Loucy (cell line): ENCODE results near the gene PLAC8L1.

Experiments used
- H2AFZ ChIP-seq: fragments of 200-600 bp; sonication (generic); 2 replicates; pipeline ENCODE4 v1.6.0; 2016; ENCODE audit warnings: antibody characterized with exemption, mild to moderate bottlenecking, low read length, moderate library complexity
- H3F3A ChIP-seq: fragments of 200-600 bp; 2 replicates; pipeline ENCODE4 v1.6.0; 2016; ENCODE audit warnings: antibody characterized with exemption, low read depth, mild to moderate bottlenecking
- H3K27me3 ChIP-seq: fragments of 200-600 bp; sonication (generic); 2 replicates; pipeline ENCODE4 v1.6.1; 2014; ENCODE audit warnings: low read length, mild to moderate bottlenecking; ENCODE audit not compliant: insufficient read depth, poor library complexity, severe bottlenecking
- H3K36me3 ChIP-seq: fragments of 200-600 bp; sonication (generic); 2 replicates; pipeline ENCODE4 v1.6.1; 2016; ENCODE audit warnings: low read length; ENCODE audit not compliant: insufficient read depth
- H3K4me1 ChIP-seq: fragments of 200-600 bp; sonication (generic); 2 replicates; pipeline ENCODE4 v1.5.1; 2014; ENCODE audit warnings: low read length, mild to moderate bottlenecking; ENCODE audit not compliant: insufficient read depth, poor library complexity, severe bottlenecking
- H3K4me2 ChIP-seq: fragments of 200-600 bp; sonication (generic); 2 replicates; pipeline ENCODE4 v1.6.0; 2014; ENCODE audit warnings: antibody characterized with exemption, low read length, low read depth, mild to moderate bottlenecking; ENCODE audit not compliant: poor library complexity, severe bottlenecking
- H3K4me3 ChIP-seq: fragments of 200-600 bp; sonication (generic); 2 replicates; pipeline ENCODE4 v1.5.1; 2014; ENCODE audit warnings: low read length, mild to moderate bottlenecking, mixed read lengths; ENCODE audit not compliant: poor library complexity, severe bottlenecking
- H3K79me2 ChIP-seq: fragments of 200-600 bp; sonication (generic); 2 replicates; pipeline ENCODE4 v1.6.1; 2014; ENCODE audit warnings: low read length; ENCODE audit not compliant: insufficient read depth
- H3K9ac ChIP-seq: fragments of 200-600 bp; sonication (generic); 2 replicates; pipeline ENCODE4 v1.6.0; 2014; ENCODE audit warnings: mild to moderate bottlenecking, low read depth, low read length, moderate library complexity; ENCODE audit not compliant: poor library complexity, severe bottlenecking
- H3K9me2 ChIP-seq: fragments of 200-600 bp; sonication (generic); replicated peaks from 2 replicates; pipeline ENCODE4 v1.6.1; 2016; ENCODE audit warnings: low read depth, low read length, mixed read lengths
- H3K9me3 ChIP-seq: fragments of 200-600 bp; sonication (generic); 2 replicates; pipeline ENCODE4 v1.6.1; 2014; ENCODE audit warnings: mild to moderate bottlenecking, antibody characterized with exemption, low read length, low read depth; ENCODE audit not compliant: insufficient read depth
- H4K20me1 ChIP-seq: fragments of 200-600 bp; sonication (generic); 2 replicates; pipeline ENCODE4 v1.6.0; 2014; ENCODE audit warnings: antibody characterized with exemption, low read length, mild to moderate bottlenecking; ENCODE audit not compliant: insufficient read depth, poor library complexity, severe bottlenecking
- EZH2phosphoT487 ChIP-seq: fragments of 200-600 bp; IDR thresholded peaks from 2 replicates; pipeline ENCODE4 v1.6.1; 2018; ENCODE audit warnings: antibody characterized with exemption, mild to moderate bottlenecking, moderate library complexity, borderline replicate concordance
- TF ChIP-seq, protein P1 (sequence below): fragments of 200-600 bp; sonication (generic); conservative IDR thresholded peaks from 2 replicates; pipeline ENCODE4 v1.5.1; 2014; ENCODE audit warnings: mild to moderate bottlenecking, antibody characterized with exemption, low read length

The PLAC8L1 gene

DNA sequence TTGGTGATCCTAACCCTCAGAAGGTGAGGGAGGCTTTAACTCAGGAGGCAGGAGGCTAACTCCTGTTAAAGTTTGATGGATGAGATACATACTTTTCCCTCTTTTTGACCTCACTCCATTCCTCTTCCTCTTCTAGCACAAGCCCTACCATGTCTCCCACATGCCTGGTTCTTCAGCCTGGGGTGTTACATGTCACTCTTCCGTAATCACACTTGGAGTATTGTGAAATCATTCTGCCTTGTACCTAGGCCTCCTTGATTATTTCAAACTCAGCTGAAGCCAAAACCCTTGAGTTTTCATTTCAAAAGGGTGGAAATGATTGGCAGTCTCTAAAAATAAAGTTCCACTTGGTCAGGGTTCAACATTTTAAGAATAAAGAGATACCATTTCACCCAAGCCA is 1.8 kb downstream of the PLAC8L1 start:
- Histone ChIP-seq H3K9ac (no peak overlapping the region), H3K27me3 (no peaks in the 10 kb centered on the region), H3K9me2 (no peaks in the 10 kb centered on the region), H4K20me1 (no peaks in the 10 kb centered on the region), H3K9me3 (no peaks in the 10 kb centered on the region), H3K4me2 (no peak overlapping the region), H3K36me3 (no peaks in the 10 kb centered on the region), H3K79me2 (no peaks in the 10 kb centered on the region), H3F3A (no peaks in the 10 kb centered on the region), H3K4me1 (peaks cover 6% of the 10 kb centered on the region), H2AFZ (no peak overlapping the region), H3K4me3 (no peak overlapping the region)
- no peak for TF ChIP-seq EZH2phosphoT487
- TF ChIP-seq, protein P1, sequence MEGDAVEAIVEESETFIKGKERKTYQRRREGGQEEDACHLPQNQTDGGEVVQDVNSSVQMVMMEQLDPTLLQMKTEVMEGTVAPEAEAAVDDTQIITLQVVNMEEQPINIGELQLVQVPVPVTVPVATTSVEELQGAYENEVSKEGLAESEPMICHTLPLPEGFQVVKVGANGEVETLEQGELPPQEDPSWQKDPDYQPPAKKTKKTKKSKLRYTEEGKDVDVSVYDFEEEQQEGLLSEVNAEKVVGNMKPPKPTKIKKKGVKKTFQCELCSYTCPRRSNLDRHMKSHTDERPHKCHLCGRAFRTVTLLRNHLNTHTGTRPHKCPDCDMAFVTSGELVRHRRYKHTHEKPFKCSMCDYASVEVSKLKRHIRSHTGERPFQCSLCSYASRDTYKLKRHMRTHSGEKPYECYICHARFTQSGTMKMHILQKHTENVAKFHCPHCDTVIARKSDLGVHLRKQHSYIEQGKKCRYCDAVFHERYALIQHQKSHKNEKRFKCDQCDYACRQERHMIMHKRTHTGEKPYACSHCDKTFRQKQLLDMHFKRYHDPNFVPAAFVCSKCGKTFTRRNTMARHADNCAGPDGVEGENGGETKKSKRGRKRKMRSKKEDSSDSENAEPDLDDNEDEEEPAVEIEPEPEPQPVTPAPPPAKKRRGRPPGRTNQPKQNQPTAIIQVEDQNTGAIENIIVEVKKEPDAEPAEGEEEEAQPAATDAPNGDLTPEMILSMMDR, result no peak

DNA sequence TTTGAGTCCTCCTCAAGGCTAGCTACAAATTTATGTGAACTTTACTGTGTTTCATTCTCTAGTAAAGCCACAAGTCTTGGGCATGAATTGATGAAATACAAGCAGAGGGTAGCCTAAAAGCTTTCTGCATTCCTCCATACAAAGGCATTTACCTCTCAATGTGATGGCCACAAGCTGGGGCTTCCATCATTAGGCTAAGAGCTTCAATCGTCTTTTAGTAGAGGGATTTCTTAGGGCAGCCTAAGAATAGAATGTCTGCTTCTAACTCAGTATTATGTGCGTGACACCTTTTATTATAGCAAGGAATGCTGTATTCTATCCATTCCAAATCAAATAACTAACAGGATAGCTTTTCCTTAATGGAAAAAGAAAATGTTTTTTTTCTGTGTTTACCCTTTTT is 3.7 kb downstream of the PLAC8L1 start:
- H3K9me3 ChIP-seq, result no peaks in the 10 kb centered on the region
- no peaks in the 10 kb centered on the region for H3K27me3 ChIP-seq
- H4K20me1 ChIP-seq, result no peaks in the 10 kb centered on the region
- no peaks in the 10 kb centered on the region for H3K4me1 ChIP-seq
- no peak overlapping the region for H3K4me3 ChIP-seq
- no peaks in the 10 kb centered on the region for H3K79me2 ChIP-seq
- TF ChIP-seq, protein P1, result no peak
- no peak overlapping the region for H3K9ac ChIP-seq
- no peaks in the 10 kb centered on the region for H3K36me3 ChIP-seq
- H3K9me2 ChIP-seq, result no peaks in the 10 kb centered on the region
- H3F3A ChIP-seq, result no peaks in the 10 kb centered on the region
- H2AFZ ChIP-seq, result no peak overlapping the region
- H3K4me2 ChIP-seq, result no peak overlapping the region

DNA sequence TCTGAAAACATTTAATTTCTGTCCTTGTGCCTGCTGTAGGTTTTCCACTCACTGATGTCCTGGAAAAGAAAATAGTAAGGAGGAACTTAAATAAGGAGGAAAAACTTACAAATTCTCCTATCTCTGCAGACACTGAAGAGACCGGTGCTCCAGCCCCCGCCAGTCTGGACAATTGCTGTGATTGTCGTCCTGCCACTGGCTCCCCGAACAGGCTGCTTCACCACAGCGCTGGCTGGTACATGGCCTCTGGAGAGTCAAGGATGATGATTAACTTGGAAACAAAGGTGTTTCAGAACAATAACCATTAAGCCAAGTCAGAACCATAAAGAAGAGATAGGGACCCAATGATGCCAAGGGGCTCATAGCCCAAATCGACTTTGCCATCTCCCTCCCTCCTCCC is 7.3 kb downstream of the PLAC8L1 start:
- Histone ChIP-seq H3K27me3 (no peaks in the 10 kb centered on the region), H3K9me3 (no peaks in the 10 kb centered on the region), H3K4me1 (no peaks in the 10 kb centered on the region), H3K4me2 (no peak overlapping the region), H3K4me3 (no peak overlapping the region), H3F3A (no peaks in the 10 kb centered on the region), H2AFZ (no peak overlapping the region), H3K9me2 (no peaks in the 10 kb centered on the region), H3K9ac (no peak overlapping the region), H3K36me3 (no peaks in the 10 kb centered on the region), H3K79me2 (no peaks in the 10 kb centered on the region), H4K20me1 (no peaks in the 10 kb centered on the region)
- TF ChIP-seq EZH2phosphoT487, result no peak
- TF ChIP-seq, protein P1, result no peak
